ENCODE results near the gene AACS.

DNA sequence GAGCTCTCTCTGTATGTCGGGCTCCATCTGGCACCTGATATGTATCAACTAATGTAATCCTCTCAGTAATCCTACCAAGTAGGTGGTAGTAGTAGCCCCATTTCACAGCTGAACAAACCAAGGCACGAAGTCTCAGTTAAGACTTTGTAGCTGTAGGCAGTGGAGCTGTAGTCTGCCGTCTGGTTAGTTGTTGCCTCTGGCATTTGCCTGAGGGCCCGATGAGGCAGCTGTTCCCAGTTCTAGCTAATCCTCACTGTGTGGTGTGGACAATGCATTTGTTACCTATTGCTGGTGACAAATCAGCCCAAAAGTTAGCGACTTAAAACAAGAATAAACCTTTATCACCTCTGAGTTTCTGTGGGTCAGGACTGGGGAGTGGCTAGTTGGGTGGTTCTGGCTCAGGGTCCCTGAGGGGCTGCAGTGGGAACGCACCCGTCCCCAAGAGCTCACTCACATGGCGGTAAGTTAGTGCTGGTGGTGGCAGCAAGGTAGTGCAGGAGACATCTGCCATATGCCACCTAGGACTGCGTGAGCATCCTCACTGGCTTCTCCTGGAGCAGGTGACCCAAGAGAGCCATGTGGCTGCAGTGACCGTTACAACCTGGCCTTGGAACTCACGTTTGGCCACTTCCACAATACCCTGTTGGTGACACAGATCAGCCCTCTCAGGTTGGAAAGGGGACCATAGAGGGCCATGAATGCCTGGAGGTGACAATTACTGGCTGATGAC, 5.6 kb downstream of the AACS start:
- TF ChIP-seq, protein P1, sequence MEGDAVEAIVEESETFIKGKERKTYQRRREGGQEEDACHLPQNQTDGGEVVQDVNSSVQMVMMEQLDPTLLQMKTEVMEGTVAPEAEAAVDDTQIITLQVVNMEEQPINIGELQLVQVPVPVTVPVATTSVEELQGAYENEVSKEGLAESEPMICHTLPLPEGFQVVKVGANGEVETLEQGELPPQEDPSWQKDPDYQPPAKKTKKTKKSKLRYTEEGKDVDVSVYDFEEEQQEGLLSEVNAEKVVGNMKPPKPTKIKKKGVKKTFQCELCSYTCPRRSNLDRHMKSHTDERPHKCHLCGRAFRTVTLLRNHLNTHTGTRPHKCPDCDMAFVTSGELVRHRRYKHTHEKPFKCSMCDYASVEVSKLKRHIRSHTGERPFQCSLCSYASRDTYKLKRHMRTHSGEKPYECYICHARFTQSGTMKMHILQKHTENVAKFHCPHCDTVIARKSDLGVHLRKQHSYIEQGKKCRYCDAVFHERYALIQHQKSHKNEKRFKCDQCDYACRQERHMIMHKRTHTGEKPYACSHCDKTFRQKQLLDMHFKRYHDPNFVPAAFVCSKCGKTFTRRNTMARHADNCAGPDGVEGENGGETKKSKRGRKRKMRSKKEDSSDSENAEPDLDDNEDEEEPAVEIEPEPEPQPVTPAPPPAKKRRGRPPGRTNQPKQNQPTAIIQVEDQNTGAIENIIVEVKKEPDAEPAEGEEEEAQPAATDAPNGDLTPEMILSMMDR (IDR thresholded peaks at IDR 0.05): no peak
- no peak for TF ChIP-seq POLR2A (IDR thresholded peaks at IDR 0.05)

Measured in esophagus squamous epithelium (tissue), 4 donors.